ENCODE data around the gene NPDC1.
A peak's percentile ranks its signal among the peaks of the same experiment; 100 is the strongest.

NPDC1 gene, protein sequence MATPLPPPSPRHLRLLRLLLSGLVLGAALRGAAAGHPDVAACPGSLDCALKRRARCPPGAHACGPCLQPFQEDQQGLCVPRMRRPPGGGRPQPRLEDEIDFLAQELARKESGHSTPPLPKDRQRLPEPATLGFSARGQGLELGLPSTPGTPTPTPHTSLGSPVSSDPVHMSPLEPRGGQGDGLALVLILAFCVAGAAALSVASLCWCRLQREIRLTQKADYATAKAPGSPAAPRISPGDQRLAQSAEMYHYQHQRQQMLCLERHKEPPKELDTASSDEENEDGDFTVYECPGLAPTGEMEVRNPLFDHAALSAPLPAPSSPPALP

DNA sequence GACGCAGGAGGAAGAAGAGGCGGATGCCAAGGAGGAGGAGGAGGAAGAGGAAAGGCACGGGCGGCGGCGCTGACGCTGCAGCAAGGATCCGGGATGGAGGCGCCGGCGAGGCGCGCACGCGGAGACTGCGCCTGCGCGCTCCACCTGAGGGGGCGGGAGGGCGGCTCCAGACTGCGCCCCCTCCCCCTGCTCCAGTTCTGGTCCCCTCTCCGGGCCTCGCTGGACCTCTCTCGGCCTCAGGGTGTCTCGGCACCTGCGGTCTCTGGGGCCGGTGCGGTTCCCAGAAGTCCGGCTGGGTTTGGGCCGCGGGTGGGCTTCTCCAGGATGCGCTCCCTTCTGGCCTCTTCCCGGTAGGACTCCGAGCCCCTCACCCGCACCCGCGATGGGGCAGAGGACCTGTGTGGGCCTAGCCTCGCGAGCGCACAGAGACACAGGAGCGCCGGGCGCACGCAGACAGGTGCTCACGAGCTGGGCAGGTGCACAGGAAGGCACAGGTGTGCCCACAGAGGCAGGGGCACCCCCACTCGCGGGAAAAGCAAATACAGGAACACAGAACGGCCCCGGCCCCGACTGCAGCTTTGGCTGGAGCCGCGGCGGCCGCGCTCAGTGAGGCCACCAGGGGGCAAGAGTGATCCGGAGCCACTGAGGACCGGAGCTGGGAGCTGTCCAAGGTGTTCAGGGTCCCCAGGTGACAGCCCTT lies at the start of gene NPDC1:
Gene NPDC1, minus strand, starts transcription at position 90 of the 700 bp plus-strand sequence. CDS start 188 bp downstream, outside the sequence.
- peak; percentile 84 to 85 for DNase-seq

DNA sequence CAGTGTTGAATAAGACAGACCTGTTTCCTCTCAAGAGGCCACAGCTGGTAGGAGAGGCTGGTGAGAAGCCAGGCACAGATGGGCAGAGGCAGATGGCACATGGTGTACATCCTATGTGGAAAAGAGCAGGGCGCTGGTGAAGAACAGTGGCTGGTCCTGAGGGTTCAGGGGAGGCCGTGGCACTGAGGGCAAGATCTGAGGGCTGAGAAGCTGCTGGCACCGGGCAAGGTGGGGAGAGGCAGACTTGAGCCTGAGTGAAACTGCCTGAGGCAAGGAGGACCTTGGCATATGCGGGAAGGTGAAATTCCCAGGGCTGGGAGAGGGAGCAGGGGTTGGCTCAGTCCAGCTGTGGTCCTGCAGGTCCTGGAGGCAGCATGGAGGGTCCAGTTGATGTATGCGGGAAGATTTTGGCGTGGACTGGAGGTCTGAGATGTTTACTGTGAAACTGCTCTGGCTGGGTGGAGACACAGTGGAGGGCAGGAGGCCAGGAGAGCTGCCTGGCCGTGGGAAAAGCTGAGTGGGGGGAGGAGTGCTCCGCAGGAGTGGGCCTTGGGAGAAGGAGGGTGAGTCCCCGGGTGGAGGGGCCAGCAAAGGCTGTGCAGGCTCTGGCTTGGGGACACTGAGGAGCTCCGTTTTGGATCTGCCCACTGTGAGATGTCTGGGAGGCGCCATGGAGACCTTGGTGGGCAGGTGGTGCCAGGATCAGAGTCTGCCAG lies 43.4 kb upstream of the NPDC1 start:
- no peak for DNase-seq

DNA sequence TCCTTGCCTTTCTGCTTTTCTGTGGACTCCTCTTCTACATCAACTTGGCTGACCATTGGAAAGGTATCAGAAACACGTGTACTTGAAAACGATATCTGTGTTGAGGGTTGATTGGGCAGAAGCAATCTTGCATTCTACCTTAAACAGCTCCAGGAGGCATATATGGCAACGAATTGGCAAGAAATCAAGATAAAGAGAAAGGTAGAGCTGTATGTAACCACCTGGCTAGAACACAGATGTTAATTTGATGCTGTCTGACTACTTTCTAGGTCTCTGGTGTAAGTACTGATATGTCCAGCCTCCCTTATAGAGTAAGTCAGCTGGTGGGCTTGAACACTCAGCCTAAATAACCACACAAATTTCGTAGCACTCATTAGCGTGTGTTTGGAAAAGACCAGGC lies 42.1 kb upstream of the NPDC1 start:
- DNase-seq: no peak

DNA sequence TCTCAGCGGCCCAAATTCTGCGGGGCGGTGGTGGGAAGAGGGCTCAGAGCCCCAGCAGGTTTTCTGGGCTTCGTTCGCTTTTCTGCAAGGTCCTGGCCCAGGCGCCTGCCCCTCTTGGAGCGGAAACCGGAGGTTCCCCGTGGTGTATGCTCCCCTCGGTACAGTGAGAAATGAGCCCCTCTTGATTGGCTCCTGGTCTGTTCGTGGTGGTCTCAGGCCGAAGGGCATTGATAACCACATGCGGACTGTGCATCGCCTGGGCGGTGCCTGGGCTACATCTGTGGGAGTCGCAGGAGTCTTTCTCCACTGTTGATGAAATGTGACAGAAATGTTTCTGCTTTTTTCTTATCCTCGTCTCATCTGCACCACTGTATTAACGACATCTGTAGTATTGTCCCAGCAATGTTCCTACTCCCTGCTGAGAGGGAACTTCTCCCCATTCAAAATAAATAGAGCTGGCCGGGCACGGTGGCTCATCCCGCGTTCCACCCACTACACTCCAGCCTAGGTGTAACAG lies 41.5 kb upstream of the NPDC1 start:
- DNase-seq: peak in 1 of 2 donors; percentile 19

DNA sequence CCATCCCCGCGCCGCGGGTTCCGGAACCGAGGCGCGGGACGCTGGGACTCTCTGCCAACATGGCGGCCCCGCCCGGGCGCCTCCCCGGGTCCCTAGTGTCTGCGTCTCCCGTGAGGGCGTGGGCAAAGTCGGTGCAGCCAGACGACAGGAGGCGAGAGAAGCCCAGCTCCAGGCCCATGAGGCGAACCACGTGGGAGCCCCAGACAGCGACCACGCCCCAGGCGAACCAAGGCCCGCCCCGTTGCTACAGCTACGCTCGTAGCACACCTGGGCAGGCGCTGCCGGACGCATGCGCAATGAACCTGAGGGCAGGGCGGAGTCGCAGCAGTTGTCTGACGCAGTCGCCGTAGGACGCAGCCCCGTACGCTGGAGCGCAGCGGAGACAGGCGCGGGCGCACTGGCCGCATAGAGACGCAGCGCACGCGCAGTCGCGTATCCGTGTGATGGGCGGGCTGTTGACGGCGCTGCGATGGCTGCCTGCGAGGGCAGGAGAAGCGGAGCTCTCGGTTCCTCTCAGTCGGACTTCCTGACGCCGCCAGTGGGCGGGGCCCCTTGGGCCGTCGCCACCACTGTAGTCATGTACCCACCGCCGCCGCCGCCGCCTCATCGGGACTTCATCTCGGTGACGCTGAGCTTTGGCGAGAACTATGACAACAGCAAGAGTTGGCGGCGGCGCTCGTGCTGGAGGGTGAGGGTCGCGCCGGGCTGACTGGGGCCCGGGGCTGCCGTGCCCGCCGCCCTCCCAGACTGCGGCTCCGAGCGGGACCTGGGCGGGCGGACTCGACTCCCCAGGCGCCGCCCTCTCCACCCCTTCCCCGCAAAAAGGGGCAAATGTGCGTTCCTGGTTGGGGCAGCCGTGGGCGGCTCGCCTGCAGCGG lies 40.8 kb upstream of the NPDC1 start, which contains the start of gene MAN1B1:
Gene MAN1B1, plus strand, starts transcription at position 455 of the 878 bp plus-strand sequence. Its CDS starts 15 bp downstream, at position 470.
- peak; percentile 99 for DNase-seq

DNA sequence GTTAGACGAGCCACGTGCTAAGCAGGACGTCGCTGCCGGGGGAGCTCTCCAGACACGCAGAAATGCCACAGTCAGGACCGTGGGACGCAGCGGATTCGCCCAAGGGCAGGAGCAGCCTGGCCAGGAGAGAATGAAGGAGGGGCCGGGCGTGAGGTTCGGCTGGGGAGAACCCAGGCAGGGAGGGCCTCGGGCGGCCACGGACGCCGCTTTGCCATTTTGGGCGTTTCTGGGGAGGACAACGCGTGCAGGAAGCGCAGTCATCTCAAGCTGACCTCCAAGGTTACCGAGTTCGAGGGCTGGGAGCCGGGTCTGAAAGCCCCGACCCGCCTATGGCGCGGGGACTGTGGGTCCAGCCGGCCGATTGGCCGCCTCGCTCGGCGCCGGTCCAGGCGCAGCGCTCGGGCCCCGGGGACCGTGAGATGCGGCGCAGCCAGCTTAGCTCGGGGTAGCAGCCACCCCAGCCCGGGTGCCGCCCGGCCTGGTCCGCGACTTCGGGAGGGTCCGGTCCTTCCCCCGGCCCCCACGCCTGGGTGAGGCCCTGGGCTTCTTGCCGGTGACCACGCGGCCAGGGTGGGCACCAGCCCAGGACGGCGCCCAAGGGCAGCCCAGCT lies 40.0 kb upstream of the NPDC1 start:
- peak; percentile 28 to 34 for DNase-seq

DNA sequence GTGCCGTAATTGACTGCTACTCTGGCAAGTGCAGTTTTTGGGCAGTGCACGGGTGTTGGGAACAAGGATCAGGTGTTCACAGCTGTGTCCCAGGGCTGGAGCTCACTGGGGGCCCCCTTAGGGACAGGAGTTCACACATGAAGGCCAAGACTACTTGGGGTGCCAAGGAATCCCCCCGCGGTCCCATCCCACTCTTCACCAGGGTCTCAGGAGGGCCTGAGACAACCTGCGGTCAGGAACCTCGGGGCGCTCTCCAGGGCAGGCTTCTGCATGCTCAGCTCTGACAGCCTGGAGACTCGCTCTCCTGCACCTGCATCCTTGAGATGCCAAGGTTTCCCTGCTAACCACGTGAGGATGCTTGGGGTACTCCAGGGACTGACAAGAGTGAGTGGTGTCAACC lies 38.5 kb upstream of the NPDC1 start:
- no peak for DNase-seq

DNA sequence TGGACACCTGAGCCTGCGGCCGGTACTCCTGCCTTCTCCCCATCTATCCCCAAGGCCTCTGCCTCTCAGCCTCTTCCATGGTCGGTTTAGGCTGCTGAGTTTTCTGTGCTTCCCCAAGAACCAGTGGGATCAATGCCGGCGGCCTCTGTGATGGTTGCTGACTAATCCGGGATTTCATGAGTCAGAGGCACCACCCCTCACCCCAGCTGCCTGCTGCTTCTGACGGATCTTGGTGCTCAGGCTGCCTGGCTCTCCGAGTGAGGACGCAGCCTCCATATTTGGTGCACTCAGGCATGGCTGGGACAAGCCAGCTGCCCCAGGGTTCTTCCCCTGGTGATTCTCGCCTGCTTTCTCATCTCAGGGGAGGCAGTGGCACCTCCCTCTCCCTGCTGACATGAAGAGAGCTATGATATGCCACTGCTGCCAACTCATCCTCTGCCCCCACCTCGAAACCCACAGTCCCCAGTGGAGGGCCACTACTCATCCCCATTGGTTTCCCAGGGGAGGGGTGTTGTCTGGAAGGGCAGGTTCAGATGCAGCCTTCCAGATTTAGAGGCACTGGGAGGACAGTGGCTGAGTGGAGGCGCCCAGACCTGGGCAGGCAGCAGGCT lies 37.5 kb upstream of the NPDC1 start:
- DNase-seq: no peak

DNA sequence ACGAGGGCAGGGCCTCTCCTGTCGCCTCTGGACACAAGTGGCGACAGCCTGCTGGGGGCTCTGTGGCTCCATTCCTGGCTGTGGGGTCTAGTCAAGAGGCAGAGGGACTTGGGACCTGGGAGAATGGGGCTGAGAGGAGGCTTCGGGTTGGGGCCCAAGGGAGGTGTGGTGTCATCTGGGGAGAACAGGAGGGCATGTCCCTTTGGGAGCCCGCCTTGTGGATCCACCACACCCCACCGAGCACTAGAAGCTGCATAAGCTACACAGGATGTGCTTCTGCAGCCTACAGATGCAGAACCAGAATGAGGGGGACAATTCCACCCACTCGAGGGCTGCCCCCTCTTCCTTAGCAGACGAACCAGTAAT lies 36.9 kb upstream of the NPDC1 start:
- DNase-seq: no peak

DNA sequence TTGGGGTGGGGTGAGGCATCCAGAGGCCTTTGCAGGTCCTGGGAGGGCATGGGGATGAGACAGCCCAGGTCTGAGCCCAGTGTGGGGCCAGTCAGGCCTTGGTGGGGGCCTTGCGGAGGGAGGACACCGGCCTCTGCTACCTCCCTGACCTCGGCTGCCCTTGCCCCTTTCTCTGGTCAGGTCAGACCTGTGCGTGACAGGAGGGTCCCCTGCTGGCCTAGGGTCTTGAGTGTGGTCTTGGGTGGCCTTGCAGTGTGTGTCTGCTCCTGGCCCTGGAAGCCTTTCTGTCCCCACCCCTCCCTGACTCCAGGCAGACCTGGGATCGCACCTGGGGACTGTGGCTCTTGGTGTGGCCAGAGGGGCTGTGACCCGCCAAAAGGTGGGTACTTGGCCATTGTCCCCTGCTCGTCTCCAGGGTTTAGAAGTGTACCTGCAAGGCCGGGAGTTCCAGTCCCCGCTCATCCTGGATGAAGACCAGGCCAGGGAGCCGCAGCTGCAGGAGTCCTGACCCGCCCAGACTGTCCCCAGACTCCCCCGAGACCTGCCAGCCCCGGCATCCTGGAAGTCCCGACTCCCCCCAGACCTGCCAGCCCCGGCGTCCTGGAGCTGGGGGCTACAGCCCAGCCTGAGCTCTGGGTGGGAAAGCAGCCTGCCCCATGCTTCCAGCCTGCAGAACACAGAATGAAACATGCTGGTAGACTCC lies 36.4 kb upstream of the NPDC1 start:
- DNase-seq: no peak

DNA sequence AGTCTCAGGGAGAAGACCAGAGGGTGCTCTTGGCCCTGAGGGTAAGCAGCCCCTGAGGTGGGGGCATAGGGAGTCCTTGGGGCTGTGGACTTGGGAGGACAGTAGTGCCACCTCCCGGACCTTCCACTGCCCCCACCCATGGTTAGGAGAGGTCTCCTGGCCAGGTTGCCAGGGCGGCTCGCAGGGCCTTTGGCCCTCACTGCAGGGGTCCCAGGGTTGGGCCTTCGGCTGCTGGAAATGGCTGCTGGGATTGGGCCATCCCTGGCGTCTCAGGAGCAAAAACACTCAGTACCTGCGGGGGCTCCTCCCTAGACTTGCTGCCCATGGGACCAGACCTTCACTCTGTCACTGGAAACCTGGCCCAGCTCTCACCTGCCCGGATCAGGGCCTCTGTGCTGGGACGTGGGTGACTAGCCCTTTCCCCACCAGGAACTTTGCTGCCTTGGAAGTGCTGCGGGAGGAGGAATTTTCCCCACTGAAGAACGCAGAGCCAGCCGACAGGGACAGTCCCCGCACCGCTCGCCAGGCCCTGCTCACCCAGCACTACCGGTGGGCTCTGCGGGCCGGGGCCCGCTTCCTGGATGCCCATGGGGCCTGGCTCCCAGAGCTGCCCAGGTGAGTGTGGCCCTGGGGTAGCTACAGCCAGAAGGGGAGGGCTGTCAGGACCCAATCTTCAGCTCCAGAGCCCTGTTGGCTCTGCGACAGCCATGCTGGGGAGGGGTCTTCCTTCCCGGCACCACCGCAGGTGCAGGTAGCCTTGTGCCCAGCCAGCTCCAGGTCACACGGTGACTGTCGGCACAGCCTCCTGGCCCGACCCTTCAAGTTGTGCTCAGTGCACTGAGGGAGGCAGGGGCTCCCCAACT lies 34.5 kb upstream of the NPDC1 start:
- no peak for DNase-seq

DNA sequence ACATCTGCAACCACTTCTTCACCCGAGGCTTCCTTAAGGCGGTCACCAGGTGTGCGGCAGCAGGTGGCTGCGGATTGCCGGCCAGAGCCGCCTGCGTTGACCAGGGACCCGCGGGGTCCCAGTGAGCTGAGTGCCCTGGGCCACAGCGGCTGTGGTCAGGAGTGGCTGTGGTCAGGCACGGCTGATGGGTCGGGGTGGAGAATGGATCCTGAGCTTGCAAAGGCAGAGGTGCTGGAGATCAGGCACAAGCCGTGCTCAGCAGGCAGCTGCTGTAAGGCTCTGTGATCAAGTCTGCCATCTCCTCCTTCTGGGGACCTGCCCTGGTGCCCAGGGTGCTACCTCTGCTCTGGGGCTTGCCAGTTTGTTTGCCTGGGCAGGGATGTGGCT lies 33.4 kb upstream of the NPDC1 start:
- DNase-seq: no peak

DNA sequence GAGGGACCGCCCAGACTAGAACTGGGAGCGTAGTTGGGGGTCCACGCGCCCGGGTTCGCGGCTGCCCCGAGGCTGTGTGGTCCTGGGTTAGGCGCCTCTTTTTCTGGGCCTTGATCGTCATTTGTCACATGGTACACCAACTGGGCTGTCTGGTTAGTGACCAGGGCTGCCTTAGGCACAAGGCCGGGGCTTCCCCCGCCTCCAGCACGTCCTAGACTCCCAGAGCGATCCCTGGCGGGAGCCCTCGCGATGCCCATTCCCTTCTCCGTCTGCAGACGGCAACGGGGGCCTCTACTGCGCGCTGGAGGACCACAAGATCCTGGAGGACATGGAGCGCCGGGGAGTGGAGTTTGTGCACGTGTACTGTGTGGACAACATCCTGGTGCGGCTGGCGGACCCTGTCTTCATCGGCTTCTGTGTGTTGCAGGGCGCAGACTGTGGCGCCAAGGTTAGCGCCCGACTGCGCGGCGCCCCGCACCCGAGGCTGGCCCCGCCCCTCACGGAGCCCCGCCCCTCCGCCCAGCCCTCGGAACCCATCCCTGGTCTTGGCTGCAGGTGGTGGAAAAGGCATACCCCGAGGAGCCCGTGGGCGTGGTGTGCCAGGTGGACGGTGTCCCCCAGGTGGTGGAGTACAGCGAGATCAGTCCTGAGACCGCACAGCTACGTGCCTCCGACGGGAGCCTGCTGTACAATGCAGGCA lies 32.9 kb upstream of the NPDC1 start:
- no peak for DNase-seq

DNA sequence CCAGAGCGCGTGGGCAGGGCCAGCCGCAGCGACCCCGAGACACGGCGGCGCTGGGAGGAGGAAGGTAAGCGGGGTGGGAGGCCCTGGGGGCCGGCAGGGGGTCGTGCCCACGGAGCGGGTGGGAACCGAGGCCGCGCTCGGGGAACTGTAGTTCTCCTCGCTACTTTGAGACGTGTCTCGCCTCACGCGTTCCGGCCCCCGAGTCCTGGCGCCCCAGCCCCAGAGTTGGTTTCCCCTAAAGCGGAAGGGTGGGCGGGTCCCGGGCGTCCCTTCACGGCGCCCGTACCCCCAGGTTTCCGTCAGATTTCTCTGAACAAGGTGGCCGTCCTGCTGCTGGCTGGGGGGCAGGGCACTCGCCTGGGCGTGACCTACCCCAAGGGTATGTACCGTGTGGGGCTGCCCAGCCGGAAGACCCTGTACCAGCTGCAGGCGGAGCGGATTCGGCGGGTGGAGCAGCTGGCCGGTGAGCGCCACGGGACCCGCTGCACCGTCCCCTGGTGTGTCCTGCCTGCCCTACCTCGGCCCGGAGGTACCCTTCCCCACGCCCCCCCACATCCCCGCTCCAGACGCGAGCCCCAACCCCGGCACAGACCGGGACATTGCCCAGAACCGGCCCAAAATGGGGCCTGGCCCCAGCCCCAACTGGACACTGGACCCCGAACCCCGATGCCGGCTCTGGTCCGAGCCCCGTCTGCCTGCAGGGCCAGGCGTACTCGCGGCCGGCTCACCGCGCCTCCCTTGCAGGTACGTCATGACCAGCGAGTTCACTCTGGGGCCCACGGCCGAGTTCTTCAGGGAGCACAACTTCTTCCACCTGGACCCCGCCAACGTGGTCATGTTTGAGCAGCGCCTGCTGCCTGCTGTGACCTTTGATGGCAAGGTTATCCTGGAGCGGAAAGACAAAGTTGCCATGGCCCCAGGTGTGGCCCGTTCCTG lies 32.0 kb upstream of the NPDC1 start:
- DNase-seq: no peak

DNA sequence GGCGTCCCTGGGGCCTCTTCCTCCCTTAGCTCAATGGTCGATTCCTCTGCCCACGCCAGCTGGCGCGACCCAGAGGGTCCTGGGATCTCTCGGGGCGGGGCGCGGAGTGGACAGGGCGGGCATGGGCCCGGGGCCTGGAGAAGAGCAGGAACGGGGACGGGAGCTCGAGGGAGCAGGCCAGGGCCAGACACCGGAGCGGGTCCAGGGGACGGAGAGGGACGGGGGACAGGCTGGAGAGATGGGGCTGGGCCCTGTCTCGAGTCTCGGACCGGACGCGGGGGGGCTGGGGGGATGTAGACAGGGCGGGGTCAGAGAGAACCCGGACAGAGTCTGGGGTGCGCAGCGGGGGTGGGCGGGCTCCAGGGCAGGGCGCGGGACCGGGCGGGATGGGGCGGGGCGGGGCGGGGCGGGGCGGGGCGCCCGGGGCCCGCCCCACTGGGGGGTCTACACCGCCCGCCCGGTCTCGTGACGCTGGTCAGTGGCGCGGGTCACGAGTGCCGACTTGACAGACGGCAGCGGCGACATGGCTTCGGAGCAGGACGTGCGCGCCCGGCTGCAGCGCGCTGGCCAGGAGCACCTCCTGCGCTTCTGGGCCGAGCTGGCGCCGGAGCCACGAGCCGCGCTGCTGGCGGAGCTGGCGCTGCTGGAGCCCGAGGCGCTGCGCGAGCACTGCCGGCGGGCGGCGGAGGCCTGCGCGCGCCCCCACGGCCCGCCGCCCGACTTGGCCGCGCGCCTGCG lies 31.2 kb upstream of the NPDC1 start, which contains the start of gene UAP1L1:
Gene UAP1L1, plus strand, starts transcription at position 508 of the 738 bp plus-strand sequence. Its CDS starts 16 bp downstream, at position 524.
- peak; percentile 29 to 39 for DNase-seq

DNA sequence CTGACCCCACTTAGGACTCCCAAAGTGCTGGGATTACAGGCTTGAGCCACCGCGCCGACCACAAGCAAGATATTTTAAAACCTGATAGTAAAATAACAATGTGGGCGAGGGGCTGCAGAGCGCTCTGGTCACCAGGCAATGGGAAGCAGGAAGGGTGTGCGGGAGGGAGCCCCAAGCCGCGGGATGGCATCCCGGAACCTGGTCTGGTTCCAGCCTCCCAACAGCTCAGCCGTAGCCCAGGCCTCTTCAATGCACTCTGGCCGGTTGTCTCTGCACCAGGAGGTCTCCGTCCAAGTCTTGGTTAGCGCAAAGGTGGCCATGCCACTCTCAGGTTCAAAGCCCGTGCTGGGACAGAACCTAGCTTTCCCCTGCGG lies 30.6 kb upstream of the NPDC1 start:
- DNase-seq: no peak

DNA sequence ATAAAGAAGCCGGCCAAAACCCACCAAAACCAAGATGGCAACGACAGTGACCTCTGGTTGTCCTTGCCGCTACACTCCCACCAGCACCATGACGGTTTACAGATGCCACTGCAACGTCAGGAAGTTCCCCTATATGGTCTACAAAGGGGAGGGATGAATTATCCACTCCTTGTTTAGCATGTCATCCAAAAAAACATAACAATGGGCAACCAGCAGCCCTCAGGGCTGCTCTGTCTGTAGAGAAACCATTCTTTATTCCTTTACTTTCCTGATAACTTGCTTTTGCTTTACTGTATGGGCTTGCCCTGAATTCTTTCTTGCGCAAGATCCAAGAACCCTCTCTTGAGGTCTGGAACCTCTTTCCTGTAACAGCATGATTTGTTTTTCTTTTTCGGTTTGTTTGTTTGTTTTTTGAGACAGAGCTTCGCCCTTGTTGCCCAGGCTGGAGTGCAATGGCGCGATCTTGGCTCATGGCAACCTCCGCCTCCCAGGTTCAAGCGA lies 29.3 kb upstream of the NPDC1 start:
- DNase-seq: no peak

Data from stimulated activated CD4-positive, alpha-beta T cell treated with anti-CD3 and anti-CD28 coated beads, Interleukin-2, amount 100 ng/mL, for 48 hours (primary cell).